PC-3 (cell line): ENCODE data around the gene BRWD1.

ENCODE experiments used
- CTCF ChIP-seq: fragments of 300-600 bp; sonication (generic); conservative IDR thresholded peaks from 2 replicates; pipeline ENCODE4 v1.5.1; 2017; ENCODE audit warnings: antibody characterized with exemption, low read depth, mild to moderate bottlenecking, low read length
- EZH2 ChIP-seq: fragments of 300-600 bp; sonication (generic); IDR thresholded peaks from one replicate; pipeline ENCODE4 v1.6.1; 2017; ENCODE audit warnings: antibody characterized with exemption, mild to moderate bottlenecking, low read length; ENCODE audit not compliant: unreplicated experiment
- EZH2phosphoT487 ChIP-seq: fragments of 300-600 bp; sonication (generic); IDR thresholded peaks from 2 replicates; pipeline ENCODE4 v1.6.1; 2018; ENCODE audit warnings: mild to moderate bottlenecking, antibody characterized with exemption, low read length, borderline replicate concordance

GRCh38 chr21:39196838-39197237 lies 116.6 kb downstream of the BRWD1 start:
- TF ChIP-seq CTCF (no peak), EZH2phosphoT487 (no peak), EZH2 (no peak)
